ENCODE data around the gene FSD1L.

DNA sequence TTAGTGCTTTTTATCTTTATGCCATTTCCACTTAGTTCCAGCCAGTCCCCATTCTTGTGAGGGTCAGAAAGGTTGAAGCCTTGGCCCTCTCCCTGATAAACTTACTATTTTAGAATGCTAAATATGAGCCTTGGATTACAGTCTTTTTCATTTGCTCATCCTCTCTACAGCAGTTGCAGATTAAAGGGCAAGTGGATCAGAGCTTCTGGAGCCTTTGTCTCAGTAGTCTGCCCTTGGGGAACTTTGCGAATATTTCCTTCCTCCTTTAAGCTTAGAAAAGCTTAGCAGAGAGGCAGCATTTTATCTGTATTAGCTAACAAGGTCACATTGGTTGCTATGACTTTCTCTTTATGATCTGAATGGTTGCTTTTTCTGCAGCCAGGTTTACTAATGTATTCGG is 11.5 kb downstream of the FSD1L start:
- TF ChIP-seq, protein P1, sequence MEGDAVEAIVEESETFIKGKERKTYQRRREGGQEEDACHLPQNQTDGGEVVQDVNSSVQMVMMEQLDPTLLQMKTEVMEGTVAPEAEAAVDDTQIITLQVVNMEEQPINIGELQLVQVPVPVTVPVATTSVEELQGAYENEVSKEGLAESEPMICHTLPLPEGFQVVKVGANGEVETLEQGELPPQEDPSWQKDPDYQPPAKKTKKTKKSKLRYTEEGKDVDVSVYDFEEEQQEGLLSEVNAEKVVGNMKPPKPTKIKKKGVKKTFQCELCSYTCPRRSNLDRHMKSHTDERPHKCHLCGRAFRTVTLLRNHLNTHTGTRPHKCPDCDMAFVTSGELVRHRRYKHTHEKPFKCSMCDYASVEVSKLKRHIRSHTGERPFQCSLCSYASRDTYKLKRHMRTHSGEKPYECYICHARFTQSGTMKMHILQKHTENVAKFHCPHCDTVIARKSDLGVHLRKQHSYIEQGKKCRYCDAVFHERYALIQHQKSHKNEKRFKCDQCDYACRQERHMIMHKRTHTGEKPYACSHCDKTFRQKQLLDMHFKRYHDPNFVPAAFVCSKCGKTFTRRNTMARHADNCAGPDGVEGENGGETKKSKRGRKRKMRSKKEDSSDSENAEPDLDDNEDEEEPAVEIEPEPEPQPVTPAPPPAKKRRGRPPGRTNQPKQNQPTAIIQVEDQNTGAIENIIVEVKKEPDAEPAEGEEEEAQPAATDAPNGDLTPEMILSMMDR (IDR thresholded peaks at IDR 0.05) = no peak
- TF ChIP-seq POLR2A (IDR thresholded peaks at IDR 0.05) = no peak
